GM19238 (cell line): ENCODE data around the gene C9orf152.

ENCODE experiments used
- DNase-seq: peaks from one replicate; pipeline ENCODE4 v3.0.0; 2011; ENCODE audit warnings: low spot score; ENCODE audit not compliant: insufficient read length

Gene C9orf152

DNA sequence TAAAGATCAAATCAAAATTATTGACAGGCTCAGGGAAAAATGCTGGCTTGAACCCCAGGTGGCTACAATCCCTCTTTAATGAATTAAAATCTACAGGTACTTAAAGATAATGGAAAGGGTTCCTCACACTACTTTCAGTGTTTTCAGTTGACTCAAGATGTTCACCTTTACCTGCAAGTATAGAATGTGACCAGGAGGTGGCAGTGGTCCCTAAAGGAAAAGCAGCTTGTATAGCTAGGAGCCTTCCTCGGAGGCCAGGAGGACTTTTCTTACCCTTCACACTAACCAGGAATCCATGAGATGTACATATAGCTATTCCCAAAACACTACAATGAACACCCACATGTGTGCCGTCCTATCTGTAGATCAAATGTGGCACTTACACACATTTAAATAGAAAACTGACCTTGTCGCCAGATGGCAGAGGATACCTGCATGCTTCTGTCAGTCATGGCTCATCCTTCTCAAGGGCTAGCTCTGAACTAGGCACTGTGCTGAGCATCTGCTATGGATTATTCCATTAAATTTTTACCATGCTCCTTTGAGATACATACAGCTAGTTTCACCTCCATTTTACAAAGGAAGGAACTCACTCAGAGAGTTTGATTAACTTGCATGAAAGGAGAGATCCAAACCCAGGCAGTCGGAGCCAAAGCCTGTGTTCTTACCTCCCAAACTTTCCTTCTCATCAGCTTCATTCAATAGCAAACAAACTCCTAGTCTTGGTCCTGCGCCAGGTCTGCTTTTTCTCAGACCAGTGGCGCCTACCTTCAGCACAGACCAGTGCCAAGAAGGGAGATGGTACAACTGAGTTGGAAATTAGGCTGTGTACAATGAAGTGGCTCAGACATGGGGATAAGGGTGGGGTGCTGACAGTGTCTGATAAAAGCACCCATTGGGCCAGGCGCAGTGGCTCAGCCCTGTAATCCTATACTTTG is 24.5 kb downstream of the C9orf152 start:
- DNase-seq: peak; percentile 56

DNA sequence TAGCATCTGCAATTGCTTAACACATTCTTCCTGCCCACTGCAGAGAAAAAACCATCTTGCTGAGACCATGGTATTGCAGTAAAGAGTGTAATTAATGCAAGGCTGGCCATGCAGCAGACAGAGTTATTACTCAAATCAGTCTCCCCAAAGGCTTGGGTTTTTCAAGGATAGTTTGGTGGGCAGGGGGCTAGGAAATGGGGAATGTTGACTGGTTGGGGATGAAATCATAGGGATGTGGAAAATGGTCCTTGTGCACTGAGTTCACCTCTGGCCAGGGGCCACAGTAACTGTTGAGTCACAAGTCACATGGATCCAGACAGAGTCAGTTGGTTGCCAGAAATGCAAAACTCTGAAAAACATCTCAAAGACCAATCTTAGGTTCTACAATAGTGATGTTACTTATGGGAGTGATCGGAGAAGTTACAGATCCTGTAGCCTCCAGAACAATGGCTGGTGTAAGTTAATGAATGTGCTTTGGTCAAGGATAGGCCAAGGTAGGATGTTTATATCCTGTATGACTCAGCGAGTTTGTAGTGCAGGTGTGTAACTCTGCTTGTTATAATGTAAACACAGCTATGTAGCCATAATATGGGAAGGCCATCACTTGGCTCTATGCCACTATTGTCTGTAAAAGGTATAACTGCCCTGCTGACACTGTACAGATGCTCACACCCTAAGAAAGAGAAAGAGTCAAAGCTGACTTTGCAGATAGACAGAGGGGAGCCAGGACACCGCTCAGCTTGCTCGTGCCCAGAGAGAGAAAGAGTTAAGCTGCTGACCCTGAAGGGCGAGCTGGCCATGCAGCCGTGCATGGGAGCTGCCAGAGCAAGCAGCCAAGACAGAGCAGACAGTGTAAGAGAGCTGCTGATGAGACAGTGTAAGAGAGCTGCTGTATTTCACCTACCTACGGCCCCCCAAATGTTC is 27.2 kb downstream of the C9orf152 start:
- no peak for DNase-seq

DNA sequence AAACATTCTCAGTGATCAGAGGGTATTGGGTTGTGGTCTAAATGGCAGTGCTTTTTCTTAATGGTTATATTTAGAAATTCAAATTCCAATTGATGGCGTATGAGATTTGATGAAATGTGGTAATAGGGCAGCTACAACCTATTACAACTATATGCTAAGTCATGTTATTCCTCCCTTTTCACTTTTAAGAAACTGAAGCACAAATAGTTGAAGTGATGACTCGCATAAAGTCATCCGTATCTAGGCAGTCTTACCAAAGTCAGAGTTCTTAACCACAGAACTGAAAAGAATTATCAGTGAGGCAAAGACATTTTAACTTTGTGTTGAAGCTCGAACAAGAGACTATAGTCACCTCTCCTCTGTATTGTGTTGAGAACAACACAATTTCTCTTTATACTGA is 28.2 kb downstream of the C9orf152 start:
- DNase-seq: no peak

DNA sequence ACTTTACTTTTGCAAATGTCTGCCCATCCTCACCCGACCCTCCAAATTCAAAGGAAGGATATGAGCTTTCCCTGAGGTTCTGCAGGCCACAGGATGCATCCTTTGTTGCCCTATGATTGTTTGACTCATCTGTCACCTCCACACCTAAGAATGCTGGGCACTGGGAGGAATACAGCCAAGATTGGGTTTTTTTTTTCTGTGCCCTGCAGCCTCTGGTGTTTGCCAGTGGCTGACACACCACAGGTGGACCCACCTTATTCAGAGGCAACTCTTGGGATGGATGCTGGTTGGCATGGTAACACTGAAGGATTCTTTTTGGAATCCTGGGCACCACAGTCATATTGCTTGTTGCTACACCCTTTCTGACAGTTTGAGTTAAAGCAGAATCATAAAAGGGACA is 29.7 kb downstream of the C9orf152 start:
- no peak for DNase-seq

DNA sequence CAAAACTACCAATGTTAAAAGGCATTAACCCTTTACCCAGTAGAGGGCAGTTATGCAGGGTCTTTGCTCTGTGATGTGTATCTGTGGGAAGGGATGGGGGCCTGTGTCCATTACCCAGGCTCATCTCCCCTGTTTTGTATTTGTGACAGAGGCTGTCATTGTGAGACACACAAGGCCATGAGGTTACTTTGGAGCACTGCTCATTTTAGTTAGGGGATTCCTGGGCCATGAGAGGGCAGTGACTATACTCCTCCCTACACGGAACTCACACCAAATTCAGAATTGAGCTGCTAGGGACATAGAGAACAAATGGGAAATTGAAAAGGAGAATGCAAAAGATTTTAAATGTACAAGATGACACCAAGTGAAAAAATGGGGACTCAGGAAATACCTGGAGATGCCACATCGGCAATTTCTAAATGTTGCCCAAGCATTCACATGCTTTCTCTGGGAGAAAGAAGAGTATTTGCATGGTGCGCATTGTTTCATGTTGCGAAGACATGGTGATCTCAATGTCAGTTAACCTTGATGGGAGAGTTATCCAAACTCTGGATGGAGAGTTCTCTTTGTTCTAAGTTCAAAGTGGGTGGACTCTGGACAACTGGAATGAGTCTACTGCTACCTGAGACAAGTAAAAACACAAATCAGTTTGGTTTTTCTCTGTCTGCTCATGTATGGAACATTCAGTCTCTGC is 32.5 kb downstream of the C9orf152 start:
- DNase-seq: no peak

DNA sequence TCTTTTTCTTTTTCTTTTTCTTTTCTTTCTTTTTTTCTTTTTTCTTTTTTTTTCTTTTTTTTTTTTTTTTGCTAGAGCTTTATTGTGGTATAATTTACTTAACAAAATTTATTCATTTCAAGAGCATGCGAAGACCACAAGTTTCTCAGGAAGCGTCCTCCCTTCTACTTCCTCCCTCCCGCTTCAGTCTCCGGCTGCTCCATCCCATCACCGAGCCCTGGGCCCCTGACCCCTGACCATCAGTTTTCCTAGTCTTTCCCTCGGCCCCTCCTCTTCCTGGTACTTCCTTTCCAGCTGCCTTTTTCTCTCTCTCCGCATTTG is 34.7 kb downstream of the C9orf152 start:
- DNase-seq: no peak

DNA sequence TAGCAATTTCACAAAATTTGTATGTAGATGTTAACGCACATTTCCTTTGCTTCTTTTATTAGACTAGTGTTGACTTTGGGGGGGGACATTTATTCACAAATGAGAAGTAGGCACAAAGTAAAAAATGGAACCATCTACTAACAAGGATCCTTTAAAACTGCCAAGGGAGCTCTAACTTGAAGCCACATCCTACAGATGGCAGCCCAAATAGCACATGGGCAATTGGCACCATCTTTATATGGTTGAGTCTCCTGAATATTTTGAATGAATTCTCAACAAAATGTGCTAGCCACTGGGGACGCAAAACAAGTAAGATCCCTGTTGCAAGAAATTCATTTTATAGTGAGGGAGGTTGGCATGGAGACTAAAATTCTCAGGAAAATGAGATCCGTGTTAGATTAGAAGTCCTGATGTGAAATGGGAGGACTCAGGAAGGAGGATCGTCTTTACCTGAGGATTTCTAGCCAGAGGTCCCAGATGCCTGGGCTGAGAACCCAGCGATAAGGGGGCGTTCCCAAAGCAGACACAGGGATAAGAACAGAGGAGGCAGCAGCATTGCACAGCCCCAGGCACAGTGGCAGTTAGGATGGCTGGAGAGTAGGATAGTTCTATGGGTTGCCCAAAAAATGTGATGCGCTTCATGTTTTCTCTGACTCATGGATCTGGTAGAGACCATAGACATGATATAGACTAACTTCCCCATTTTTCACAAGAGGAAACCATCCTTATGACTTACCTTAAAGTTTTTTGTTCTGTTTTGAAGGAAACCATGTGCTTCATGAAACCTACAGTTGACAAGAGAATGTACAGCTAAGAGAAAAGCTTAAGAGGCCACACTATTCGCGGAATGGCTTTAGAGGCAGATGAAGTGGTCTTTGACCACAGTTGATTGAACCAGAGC is 37.4 kb downstream of the C9orf152 start:
- DNase-seq: no peak

DNA sequence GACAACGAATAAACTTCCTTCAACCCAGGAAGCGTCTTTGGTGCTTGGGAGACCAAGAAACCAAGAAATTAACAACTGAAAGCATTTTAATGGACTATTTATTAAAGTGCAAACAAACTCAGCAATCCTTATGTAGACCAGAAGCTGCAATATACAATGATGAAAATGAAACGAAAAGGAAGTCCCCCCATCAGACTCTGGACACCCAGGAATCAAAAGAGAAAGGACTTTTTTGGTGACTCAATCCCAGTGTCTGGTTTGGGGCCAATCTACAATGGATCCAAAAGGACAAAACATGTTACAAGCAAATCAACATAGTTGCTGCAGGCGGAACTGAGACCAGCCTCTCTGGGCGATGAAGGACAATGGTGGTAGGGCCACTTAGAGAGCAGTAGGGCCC is 39.5 kb downstream of the C9orf152 start:
- DNase-seq: no peak

DNA sequence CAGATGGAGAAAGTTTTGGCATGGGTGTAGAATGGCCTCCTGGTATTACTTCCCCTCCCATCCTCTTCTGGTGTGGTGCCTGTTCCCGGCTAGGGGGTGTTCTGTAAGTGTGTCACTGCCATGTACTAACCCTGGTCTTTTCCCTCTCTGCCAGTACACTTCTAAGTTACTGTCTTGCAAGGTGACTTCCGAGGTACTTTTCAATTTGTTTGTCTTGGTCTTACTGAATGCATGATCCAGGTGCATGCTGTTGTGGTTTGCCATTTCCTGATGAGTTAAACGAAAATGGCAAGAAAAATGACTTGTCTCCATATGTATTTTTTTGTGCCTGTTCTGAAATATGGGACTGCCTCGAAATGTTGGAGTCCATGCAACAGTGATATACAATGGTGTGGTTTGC is 46.0 kb downstream of the C9orf152 start:
- DNase-seq: no peak

DNA sequence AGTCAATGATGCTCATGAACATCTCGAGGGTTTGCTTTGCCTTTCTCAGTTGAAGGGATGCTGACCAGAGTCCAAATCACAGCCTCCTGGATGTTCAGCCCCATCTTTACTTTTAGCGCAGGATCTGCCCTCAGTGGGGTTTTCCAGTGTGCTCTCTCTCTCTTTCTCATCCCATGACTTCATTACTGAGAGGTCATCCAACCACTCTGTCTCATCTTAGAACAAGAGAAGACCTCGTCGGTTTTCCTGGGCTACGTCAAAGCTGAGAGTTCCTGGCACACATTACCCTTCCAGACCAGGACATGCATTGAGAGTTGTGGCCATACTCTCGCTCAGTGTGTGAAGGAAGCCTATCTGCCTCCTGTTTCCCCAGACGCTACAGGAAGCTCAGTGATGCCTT is 47.3 kb downstream of the C9orf152 start:
- no peak for DNase-seq

DNA sequence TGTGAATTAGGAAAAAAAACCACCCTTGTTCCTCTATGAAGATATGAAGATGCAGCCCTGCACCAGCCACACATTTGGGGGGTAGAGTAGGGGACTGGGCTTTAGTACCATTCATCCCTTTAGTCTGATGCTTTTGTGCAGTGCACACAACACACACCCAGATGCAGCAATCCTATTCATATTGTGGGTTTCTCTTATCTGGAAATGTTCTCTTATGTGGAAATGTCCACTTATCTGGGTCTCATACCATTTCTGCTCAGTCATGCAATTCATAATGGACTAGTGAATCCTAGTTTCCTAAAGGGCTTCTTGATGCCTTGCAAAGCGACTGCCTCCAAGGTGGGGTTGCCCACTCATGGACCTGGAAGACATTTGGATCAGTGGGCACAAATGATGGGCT is 47.8 kb downstream of the C9orf152 start:
- DNase-seq: no peak

DNA sequence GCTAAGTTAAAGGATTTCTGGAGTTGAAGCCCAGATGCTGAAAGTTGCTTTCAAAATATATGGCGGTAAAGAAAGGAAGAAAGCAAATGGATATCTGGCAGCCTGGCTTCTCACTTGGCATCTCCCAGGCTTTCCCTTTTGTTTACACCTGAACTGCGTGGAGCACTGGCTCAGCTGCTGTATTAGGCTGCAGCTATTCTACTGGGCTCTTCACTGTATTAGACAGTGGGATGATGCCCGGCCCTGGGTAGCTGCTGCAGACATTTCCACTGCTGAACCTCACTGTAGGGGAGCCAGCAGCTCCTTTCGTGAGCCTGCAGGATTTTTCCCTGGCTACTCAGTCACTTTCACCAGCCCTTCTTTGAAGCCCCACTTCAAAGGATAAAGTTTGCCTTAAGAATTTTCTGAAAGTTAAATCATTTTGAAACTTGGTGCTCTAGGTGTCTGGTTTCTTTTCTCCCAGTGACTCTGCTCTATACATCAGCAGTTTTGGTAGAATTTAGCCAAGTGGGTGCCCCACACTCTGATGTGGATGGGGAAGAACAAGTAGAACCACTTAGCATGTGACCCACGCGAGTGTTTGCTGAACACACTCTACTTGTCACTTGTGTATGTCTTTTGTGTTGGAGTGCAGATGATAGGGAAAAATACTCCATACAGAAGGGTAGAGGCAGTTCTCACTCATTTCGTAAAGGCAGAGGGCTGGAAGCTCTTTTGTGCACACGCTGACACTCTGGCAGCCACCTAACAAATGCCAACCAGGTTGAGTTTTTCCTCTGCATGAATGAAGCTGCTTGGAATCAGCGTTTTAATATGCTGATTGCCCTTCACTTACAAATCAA is 49.9 kb downstream of the C9orf152 start:
- no peak for DNase-seq

DNA sequence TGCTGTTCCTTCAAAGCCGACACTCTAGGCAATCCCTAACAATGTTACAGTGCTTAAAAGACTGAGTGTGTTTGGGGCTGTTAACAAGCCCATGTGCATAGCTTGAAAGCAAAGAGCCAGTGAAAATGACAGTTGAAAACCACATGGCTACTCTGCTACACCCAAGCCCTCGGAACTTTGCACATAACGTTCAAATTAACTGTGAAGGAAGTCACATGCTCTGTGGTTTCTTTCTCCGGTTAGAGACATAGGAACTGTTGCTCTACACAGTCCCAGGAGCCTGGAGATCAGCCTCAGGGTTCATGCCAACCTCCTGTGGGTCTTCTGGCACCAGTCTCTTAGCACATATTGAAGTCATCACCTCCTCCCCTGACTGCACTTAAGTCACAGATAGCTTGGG is 51.1 kb downstream of the C9orf152 start:
- no peak for DNase-seq

DNA sequence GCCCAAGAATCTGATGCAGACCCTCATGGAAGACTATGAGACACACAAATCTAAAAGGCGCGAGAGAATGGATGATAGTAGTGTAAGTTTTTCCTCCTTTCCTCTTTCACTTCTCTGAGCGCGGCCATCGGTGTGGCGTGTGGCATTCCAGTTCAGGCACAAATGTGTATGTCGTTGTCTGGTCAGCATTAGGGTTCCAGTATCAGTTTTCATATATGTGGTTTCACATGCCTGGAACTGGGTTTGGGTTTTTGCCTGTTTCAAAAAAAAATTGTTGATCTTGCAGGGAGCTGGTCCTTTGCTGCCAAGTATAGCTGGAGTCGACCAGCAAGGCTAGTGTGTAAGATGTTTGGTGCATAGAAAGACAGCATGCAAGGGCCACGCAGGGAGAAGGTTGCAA is 51.5 kb downstream of the C9orf152 start:
- DNase-seq: no peak

DNA sequence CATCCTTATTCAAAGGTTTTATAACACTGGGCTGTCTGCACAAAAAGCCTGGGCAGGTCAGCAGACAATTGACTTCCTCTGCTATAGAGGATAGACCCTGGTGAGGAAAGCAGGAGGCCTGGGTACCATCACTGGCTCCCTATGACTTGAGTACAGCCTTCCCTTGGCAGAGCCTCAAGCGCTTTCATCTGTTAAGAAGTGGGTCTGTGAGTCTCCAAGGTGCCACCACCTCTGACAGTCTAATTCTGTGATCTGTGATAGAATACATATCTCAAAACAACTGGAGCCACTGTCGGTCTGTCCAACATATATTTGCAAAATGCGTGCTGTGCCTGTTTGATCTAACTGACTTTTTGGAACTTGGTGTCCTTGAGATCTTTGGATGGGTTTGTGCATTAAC is 52.2 kb downstream of the C9orf152 start:
- DNase-seq: no peak

DNA sequence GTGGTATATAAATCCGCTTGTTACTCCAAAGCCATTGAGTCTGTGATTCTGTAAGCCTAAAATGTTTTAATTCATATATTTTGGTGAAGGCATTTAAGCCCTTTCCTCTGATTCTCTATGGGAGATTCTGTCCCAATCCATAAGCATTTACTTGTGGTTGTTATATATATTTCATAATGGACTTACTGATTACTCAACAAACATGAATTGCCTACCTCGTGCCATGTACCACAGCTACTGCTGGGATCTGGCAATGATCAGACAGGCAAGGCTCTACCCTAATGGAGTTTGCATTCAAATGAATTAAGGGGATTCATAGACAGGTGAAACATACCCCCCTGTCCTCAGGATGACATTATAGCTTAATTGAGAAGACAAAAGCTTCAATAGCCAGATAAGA is 54.5 kb downstream of the C9orf152 start:
- no peak for DNase-seq

DNA sequence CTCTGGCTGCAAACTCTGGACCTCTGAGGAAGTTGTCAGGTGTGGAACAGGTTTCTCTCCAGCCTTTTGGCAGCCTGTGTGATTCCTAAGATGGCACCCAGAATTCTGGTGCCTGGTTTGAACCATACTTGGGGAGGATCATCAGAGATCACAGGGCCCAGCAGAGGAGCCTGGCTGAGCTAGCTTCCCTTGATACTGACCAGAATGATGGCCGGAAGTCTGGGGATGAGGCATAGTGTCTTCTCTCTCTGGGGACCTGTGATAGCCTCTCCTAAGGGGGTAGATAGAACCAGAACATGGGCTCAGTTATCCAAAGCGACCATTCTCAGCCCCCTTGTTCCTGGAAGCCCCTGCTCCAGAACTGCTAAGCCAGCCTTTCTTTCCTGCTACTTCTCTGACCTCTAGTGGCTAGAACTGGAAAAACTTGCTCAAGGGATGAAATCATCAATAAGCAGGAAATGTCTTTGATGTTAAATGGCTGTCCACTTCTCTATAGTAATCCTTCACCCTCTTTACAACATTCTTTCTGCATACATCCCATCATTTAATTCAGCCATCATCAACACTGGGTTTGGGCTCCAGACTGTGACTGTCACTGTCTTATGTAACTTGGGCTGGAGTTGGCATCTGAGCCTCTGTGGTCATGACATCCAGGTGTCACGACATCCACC is 55.1 kb downstream of the C9orf152 start:
- no peak for DNase-seq
